Effector memory CD8-positive, alpha-beta T cell (primary cell): ENCODE data around the gene PRAC1.

Experiments used
- ATAC-seq: fragments of 150-1000 bp; cut with Tn5 transposase; replicated peaks from 2 replicates; pipeline ENCODE4 v1.10.0; 2021; ENCODE audit warnings: mild to moderate bottlenecking, moderate library complexity
- DNase-seq, 3 experiments: peaks; one replicate each; pipeline ENCODE4 v3.0.0; 2021
- H3K27ac Mint-ChIP-seq, 2 donors: one replicate each; pipeline ENCODE4 v1.8.0; 2022; ENCODE audit warnings: mild to moderate bottlenecking in 2 of 2, mixed read lengths in 2 of 2, moderate library complexity in 2 of 2
- H3K27me3 Mint-ChIP-seq, 2 donors: one replicate each; pipeline ENCODE4 v1.8.0; 2022; ENCODE audit warnings: mixed read lengths in 2 of 2
- H3K36me3 Mint-ChIP-seq: one replicate; pipeline ENCODE4 v1.8.0; 2022; ENCODE audit warnings: mild to moderate bottlenecking, moderate library complexity, mixed read lengths; ENCODE audit not compliant: insufficient read depth
- H3K4me1 Mint-ChIP-seq, 2 donors: one replicate each; pipeline ENCODE4 v1.8.0; 2022; ENCODE audit warnings: low read depth in 2 of 2, mixed read lengths in 2 of 2
- H3K4me3 Mint-ChIP-seq, 2 donors: one replicate each; pipeline ENCODE4 v1.8.0; 2022; ENCODE audit warnings: mild to moderate bottlenecking in 2 of 2, mixed read lengths in 2 of 2, moderate library complexity in 2 of 2
- H3K9me3 Mint-ChIP-seq, 2 donors: one replicate each; pipeline ENCODE4 v1.8.0; 2022; ENCODE audit warnings: mixed read lengths in 2 of 2

PRAC1 gene

GRCh38 chr17:48678141-48678971 is 44.0 kb downstream of the PRAC1 start:
- H3K9me3 Mint-ChIP-seq: no peaks in the 10 kb centered on the region
- H3K27ac Mint-ChIP-seq: no peak overlapping the region
- H3K36me3 Mint-ChIP-seq: peaks cover 4% of the 10 kb centered on the region
- ATAC-seq (peak; percentile 95), DNase-seq (peak; percentile 68 to 74 (median 72))
- H3K4me3 Mint-ChIP-seq: peak overlapping the region; percentile 38 to 58
- peaks cover 4 to 5% of the 10 kb centered on the region in 2 donors for H3K4me1 Mint-ChIP-seq
- peaks cover 7 to 40% of the 10 kb centered on the region in 2 donors for H3K27me3 Mint-ChIP-seq

GRCh38 chr17:48676963-48677558 is 45.3 kb downstream of the PRAC1 start:
- Mint-ChIP-seq H3K4me1 (peaks cover 4 to 5% of the 10 kb centered on the region in 2 donors), H3K27me3 (peaks cover 7 to 41% of the 10 kb centered on the region in 2 donors)

GRCh38 chr17:48672340-48672739 is 50.0 kb downstream of the PRAC1 start:
- Mint-ChIP-seq H3K27me3 (peaks cover 17 to 36% of the 10 kb centered on the region in 2 donors), H3K4me3 (no peak overlapping the region), H3K36me3 (no peaks in the 10 kb centered on the region), H3K4me1 (peaks cover 4 to 6% of the 10 kb centered on the region in 2 donors), H3K9me3 (no peaks in the 10 kb centered on the region), H3K27ac (no peak overlapping the region)
- no peak for ATAC-seq
- DNase-seq: no peak

More at GRCh38 chr17:48676963-48677558, 45.3 kb downstream of the PRAC1 start:
- no peak overlapping the region for H3K4me3 Mint-ChIP-seq
- DNase-seq: no peak
- H3K9me3 Mint-ChIP-seq: no peaks in the 10 kb centered on the region
- peaks cover 4% of the 10 kb centered on the region for H3K36me3 Mint-ChIP-seq
- no peak overlapping the region for H3K27ac Mint-ChIP-seq
- no peak for ATAC-seq
